Measurements from ENCODE around the gene PTPRN2. TPM values are rescaled to one million over a fixed set of nuclear protein-coding genes. Genes with fewer than 3 reads are reported as not detected.

The PTPRN2 gene
- total and polyA plus RNA-seq, 9 of the 15 experiments (the other 6 are each of a cell fraction or from before 2014, with no cell fraction given): not detected

DNA sequence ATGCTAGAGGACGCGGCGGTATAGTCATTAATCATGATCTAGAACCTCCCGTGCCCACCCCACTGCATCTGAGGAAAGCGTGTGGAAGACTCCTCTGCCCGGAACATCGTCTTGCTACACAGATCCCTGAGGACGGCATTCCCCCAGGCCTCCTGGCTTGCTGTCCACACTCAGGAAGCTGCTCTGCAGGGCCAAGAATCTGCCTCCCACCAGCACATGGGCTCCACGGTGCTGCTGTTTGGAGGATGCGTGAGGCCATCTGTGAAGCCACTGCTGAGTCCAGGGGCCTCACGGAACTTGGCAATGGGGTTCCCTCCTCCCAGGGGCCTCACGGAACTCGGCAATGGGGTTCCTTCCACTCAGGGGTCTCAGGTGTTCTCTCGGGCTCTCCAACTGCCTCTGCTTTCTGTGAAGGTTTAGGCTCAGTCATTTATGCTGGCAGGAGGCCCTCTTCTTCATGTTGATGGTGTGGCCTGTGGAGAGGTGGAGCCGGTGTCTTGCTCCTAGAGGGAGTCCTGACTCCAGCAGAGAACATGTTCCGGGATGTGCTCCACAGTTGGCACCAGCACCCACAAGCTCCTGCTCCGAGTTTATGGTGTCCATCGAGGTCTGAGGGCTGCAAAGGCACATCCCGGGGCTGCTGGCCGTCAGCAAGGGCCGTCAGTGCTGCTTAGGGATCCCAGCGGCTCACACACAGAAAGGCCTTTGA is 977.5 kb downstream of the PTPRN2 start (continued):
- TF ChIP-seq, protein P1, sequence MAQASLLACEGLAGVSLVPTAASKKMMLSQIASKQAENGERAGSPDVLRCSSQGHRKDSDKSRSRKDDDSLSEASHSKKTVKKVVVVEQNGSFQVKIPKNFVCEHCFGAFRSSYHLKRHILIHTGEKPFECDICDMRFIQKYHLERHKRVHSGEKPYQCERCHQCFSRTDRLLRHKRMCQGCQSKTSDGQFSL (CRISPR knock-in tag; IDR thresholded peaks at IDR 0.05): no peak
- TF ChIP-seq, protein P1 (tag; IDR thresholded peaks at IDR 0.05): no peak
- TF ChIP-seq ZNF445 (CRISPR knock-in tag; IDR thresholded peaks at IDR 0.05; ENCODE audit: low read depth): no peak

DNA sequence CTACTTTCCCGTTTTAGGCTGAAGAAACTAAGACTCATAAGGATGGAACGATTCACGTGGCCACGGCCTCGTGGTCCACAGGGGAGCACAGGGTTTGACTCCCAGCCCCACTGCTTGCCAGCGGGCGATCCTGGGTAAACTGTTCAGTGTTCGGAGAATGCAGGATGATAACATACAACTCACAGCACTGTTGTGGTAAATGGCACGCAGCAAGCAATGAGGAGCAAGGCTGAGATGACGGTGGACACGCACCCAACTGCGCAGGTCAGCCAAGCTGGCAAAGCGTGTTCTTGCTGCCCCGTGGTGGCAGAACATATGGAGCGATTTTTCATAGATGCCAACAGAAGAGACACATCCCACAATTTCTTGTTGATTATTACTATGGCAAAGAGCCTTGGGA is 978.1 kb downstream of the PTPRN2 start:
- Histone ChIP-seq H3K9me3 (replicated peaks; ENCODE audit: control insufficient read depth, insufficient read depth, low read depth, low read length) (no peaks in the 10 kb centered on the region), H3K4me3 (no peak overlapping the region), H3K9ac (ENCODE audit: insufficient read depth in 1 of 2, low read depth in 2 of 2, low read length in 2 of 2) (no peak overlapping the region), H3K27ac (ENCODE audit: extremely low read depth, low read depth, low read length) (no peak overlapping the region), H3K9me1 (ENCODE audit: control insufficient read depth, insufficient read depth, low read length) (no peaks in the 10 kb centered on the region), H3K4me2 (ENCODE audit: insufficient read depth, low read length) (no peak overlapping the region), H3K4me1 (replicated peaks in 1 of 2; ENCODE audit: control insufficient read depth in 2 of 2, insufficient read depth in 2 of 2, low read length in 2 of 2) (peaks cover 0 to 24% of the 10 kb centered on the region in 2 experiments; a peak in 1 of 5 replicates), H3K36me3 (ENCODE audit: control insufficient read depth, insufficient read depth, low read length) (no peaks in the 10 kb centered on the region), H4K20me1 (replicated peaks; ENCODE audit: control insufficient read depth, insufficient read depth, low read length) (peaks cover 14% of the 10 kb centered on the region; the same call in 1 of the 2 replicates), H3K79me2 (ENCODE audit: control insufficient read depth, insufficient read depth, low read length) (no peaks in the 10 kb centered on the region), H3K27me3 (ENCODE audit: control insufficient read depth in 2 of 2, insufficient read depth in 2 of 2, low read length in 2 of 2) (peaks cover 73 to 94% of the 10 kb centered on the region in 2 experiments), H2AFZ (ENCODE audit: low read depth, low read length) (no peak overlapping the region)
- POLR2A ChIA-PET: interaction anchor here (1.3 to 1.5 kb wide), 2 partner anchors 8 to 33 kb away, joined by 3 to 4 read pairs; no protein-coding TSS in a partner anchor
- no TSS peak for BruUV-seq (replicated peaks)
- FAIRE-seq: no peak
- ATAC-seq: no peak
- intact Hi-C loops (cut with micrococcal nuclease): no loop called here
- in situ Hi-C loops (cut with MboI): no loop called here
- CTCF ChIA-PET (ENCODE audit: low intra/inter-chr PET ratio): no interaction called here
- WGBS (ENCODE audit: insufficient coverage, low coverage, missing lambda C conversion rate): 3% methylated on average over 15 of the region's 15 CpGs
- no peak for TF ChIP-seq FOXJ2 (tag; IDR thresholded peaks at IDR 0.05)
- no peak for TF ChIP-seq CHD4 (IDR thresholded peaks at IDR 0.05; ENCODE audit: insufficient read depth, insufficient replicate concordance, low read depth, low read length, poor library complexity, severe bottlenecking)
- no peak for DNase-seq (ENCODE audit: extremely low read depth in 1 of 4, low spot score in 3 of 4)
